ENCODE measurements around the gene NNMT.
A peak's percentile ranks its signal among the peaks of the same experiment; 100 is the strongest.

- TF ChIP-seq CTCF (IDR thresholded peaks at IDR 0.05), result no peak
- TF ChIP-seq POLR2A (IDR thresholded peaks at IDR 0.05), result no peak
- TF ChIP-seq POLR2AphosphoS5 (IDR thresholded peaks at IDR 0.05), result peak; percentile 78
These were observed 19.7 kb downstream of the NNMT start for GRCh38 chr11:114315749-114316368.

Data from prostate gland (tissue), 2 donors.